ENCODE results near the gene PPP1R1C.

The PPP1R1C gene

DNA sequence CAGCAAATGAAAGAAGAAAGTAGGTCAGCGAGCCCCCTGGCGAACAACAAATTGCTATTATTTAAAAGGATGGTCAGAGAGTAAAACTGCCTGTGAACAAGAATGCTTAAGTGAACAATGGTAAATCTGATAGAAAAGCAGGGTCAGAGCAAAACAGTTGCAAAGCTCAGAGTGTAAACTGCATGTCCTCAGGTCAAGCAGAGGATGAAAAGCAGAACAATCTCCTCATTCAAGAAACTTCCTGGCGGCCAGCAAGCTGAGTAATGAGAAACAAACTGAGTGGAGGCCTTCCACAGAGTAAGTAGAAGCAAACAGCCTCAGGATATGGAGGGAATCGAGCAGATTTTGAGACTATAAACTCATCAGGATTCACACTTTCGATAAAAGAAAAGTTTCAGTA, 117.9 kb downstream of the PPP1R1C start:
- DNase-seq (ENCODE audit: low read depth in 2 of 2, low spot score in 1 of 2): no peak

DNA sequence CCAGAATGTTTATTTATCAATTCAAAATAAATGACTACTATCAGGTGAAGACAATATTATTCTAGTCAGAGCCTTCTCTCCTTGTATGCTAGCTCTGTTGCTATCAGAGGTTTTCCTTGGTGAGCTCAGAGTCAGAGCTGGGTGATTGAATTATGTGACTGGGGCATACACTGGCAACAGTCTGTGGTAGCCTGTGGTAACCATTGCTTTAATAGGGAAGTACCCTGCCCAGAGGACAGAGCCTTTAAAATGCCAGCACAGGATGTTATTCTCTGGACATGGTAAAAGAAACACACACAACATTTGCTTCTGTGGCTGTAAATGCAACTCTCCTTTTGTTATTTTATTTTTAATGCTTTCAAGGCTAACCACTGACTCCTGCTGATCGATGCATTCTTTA, 124.7 kb downstream of the PPP1R1C start:
- DNase-seq (ENCODE audit: low read depth in 2 of 2, low spot score in 1 of 2): no peak

DNA sequence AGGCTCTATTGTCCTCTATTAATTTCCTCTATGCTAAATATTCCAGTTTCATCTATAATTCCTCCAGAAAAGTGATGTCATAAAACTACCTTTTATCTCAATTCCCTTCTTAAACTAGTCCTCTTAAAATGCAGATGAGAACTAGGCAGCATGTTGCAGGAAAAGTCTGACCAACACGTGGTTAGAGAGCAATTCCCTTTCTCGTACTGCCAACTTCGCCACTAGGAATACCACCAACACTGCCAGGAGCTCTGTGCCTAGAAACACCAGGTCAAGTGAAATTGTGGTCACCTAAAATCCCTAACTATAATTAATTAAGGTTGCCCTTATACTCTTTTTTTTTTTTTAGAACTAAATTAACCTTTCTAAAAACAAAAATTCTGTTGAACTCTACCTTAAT, 127.7 kb downstream of the PPP1R1C start:
- no peak for DNase-seq (ENCODE audit: low read depth in 2 of 2, low spot score in 1 of 2)

DNA sequence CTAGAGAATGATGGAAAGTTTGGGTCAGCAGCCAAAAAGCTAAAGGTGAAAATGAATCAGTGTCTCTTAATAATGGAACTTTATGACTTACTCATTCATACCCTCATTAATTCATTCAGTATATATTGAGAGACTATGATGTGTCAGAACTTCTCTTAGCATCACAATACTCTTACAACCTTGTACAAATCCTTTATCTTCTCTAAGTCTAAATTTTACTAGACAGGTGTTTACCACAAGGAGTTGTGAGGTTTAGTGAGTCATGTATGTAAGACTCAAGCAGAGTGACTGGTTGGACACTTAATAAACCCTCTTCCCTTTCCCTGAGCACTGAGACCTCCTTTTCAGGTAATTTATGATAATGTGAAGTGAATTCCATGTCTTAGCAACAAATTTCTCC, 129.6 kb downstream of the PPP1R1C start:
- no peak for DNase-seq (ENCODE audit: low read depth in 2 of 2, low spot score in 1 of 2)

DNA sequence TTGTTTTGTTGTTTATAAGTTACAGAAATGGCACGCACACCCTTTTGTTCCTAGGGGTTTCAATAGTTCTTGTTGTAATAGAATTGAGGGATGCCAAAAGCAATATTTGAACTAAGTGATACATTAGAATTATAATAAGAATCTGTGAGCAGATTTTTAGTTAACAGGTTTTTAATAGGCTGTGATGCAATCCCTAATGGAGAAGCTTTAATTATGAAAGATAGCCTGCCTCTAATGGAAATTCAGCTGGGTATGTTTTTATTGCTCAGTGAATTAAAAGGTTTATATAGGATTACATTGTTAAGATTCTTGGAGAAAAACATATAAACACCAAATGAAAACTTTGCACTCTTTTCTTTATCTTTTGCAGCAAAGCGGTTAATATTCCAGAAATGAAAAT, 131.1 kb downstream of the PPP1R1C start:
- DNase-seq (ENCODE audit: low read depth in 2 of 2, low spot score in 1 of 2): no peak

DNA sequence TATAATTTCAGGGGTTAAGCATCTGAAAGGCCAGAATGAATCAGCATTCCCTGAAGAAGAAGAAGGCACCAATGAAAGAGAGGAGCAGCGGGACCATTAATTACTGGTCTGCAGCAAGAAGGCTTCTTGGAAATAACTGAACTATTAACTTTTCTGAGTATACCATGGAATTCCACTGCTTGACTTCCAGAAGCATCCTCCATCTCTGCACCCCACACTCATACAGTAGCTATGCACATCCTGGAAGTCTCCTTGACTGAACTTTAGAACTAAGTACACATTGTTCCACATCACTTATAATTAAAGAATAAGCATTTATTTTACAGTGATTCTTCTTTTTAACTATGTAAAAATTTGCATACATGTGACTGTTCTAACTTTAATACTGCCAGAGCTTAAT, 131.5 kb downstream of the PPP1R1C start:
- DNase-seq (ENCODE audit: low read depth in 2 of 2, low spot score in 1 of 2): no peak

DNA sequence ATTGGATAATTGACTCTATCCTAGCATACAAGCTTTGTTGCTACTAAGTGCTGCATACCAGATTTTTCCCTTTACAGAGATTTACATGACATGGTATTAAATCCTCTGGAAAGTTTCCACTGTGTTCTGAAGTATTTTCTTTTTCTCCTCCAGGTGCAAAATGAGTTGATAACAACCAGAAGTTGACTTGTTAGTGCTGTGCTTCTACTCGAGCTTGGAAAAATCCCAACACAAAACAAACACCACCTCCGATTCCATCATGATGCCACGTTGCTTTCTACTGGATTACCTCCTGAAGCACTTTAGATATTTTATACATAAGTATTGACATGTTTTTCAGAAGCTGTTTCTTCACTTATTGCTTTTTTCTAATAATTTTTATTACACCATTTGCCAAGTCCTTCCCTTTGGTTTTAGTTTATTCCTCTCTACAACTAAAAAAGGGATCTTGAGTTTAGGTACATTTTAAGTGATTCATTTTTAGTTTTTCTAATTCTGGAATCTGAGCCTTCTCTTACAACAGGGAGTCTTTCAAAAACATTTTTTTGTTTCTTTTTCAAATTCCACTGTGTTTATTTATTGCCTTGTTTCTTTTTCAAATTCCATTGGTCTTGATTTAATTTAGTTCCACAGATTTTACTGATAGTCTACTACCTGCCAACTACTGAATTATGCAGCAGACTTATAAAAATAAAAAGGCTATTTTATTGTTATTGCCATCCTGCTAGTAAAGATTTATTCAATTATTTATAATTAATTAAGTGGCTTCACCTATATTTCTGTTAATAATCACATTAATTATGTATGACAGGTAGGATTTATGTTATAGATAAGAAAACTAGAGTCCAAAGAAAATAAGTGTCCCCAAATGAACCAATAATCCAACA, 143.4 kb downstream of the PPP1R1C start:
- DNase-seq (ENCODE audit: low read depth in 2 of 2, low spot score in 1 of 2): no peak

DNA sequence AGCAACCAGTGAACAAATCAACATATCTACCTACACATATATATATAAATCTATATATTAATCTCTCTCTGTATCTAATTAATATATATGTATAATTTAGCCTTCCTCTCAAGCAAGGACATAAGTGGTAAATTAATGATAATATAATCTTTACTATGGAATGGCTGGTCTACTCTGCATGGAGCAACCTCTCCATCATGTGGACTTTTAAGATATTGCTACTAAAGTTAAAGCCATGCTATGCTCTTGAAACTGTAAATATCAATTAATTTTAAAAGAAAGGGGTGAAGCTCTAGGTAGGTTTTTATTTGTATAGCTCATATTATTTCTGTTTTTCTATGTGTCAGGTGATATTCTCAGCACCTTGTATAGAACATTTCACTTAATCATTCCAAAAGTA, 147.0 kb downstream of the PPP1R1C start:
- no peak for DNase-seq (ENCODE audit: low read depth in 2 of 2, low spot score in 1 of 2)

DNA sequence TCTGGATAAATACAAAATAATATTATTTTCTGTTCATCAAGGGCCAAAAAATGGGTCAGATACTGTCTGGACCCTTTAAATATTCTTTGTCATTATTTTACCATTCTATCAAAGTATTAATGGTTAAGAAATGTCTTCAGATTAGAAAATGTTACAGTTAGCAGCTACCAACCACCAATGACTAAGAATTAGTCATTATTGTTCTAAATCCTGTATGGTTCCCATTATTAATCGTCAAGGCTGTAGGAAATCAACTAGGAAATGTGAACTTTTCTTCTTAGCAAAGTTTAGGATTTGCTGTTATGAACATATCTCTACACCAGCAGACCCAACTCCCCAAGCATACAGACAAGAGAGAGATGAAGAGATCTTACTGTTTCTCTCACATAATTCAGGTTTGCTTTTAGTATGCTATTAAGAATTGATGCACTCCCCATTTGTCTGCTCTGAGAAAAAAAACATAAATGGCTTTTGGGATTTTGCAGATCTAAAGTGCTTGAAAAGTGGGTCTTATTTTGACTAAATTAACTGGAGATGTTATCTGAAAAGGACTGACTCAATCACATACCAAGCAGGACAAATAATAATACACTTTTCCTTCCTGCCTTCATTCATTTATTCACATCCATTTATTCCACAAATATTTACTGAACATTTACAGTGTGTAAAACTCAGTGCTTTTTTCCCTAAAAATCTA, 147.7 kb downstream of the PPP1R1C start:
- DNase-seq (ENCODE audit: low read depth in 2 of 2, low spot score in 1 of 2): no peak

DNA sequence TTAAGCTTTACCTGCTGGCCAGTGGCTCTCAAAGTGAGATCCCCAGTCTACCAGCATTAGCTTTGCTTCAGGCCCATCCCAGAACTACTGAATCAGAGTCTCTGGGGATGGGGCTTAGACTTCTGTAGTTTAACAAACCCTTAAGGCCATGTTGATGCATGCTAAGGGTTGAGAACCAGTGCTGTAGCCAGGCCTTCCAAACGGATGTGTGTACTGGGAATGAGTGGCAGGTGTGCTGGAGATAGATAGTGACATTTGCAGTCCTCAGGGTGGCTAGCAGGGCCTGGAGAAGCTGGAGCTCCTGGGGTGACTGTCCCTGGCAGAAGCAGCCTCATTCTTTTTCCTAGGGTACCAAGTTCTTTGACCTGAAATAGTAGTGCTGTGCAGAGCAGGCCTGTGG, 148.5 kb downstream of the PPP1R1C start:
- DNase-seq (ENCODE audit: low read depth in 2 of 2, low spot score in 1 of 2): no peak

DNA sequence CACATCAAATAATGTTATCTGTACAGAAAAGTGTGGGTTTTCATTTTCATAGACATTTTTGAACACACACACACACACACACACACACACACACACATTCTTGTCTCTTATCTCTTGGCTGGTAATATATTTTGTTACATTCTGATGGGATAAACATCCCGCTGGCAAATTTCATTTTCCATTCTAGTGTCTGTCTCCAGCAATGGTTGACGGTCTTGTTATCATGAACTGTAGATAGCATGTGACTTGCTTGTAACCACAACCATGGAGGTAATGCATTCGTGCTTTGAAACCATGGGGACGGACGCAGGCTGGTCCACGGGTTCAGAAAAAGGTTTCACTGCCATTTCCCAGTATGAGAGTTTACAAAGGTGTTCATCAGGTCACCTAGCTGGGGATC, 156.4 kb downstream of the PPP1R1C start:
- no peak for DNase-seq (ENCODE audit: low read depth in 2 of 2, low spot score in 1 of 2)

DNA sequence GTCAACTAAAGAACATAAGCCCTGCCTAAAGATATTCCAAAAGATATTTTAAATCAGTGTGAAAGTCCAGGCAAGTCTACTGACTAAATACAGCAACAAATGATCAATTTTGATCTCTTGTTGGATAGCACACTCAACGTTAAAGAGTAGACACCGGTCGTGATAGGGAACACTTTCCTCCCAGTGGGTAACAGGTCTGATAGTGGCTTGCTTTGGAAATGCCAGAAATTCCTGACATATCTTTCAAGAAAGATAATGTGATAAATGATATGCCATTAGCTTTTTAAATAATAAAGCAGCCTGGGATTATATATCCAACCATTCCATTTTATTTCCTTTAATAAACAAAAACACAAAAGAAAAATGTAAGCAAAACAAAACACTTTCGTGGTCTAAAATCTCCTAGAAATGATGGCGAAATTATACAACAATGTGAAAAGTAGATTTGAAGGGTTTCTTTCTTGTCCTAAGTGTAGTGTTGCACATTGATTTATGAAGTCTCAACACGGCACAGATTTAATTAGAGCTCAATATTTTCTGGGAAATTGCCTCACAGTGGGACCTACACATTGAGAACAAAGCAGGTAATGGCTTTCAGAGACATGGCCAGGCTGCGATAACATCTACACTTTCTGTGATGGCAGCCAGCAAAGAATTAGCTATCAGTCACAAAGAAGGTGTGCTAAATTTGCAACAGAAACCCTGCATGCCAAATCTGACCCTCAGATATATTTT, 158.6 kb downstream of the PPP1R1C start:
- DNase-seq (ENCODE audit: low read depth in 2 of 2, low spot score in 1 of 2): no peak

DNA sequence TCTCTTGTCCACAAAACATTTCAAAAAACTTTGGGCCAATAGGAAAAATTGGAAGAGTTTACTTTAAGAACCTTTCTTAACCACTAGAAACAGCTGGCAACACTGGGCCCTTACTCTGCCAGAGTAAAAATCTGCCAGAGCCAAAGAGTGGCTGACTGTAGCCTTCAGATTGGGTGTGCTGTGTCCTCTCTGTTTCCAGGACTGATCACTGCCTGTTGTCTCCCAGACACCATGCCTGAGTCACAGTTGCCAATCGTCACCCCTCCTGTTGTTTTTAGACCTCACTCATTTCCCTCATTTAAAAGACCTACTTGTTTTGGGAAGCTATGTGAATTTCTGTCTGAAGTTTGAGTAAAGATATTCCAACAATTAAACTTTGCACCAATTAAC, 159.1 kb downstream of the PPP1R1C start:
- no peak for DNase-seq (ENCODE audit: low read depth in 2 of 2, low spot score in 1 of 2)

DNA sequence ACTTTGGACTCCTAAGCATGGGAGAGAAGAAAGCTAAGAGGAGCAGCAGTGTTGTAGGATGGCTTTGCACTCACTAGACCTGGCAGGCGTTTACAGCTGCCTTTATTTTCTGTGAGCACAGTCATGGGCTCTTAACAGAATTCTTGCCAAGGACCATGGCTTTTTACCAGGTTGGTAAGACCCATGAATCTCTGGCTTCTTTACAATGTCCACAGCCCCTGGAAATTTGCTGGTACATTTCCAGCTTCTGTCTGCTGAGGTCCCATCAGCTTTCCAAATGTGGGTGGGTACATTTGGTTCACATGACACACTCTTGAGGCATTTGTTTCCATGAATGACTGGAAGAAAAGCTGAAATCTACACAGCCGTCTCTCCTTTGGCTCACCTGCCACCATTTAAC, 162.7 kb downstream of the PPP1R1C start:
- DNase-seq (ENCODE audit: low read depth in 2 of 2, low spot score in 1 of 2): no peak

DNA sequence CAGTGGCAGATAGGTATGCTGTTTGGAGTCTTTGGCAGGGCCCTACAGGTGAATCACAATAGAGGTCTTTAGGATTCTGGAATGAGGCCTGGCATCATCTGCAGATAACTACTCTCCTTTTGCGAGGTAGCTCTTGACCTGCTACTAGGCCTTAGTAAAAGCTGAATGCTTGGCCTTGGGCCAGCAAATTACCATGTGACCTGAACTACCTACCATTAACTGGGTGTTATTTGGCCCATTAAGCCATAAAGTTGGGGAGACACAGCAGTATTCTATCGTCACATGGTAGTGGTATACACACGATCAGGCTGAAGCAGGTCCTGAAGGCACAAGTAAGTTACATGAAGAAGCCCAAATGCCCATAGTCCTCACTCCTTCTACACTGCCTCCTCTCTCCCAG, 178.2 kb downstream of the PPP1R1C start:
- no peak for DNase-seq (ENCODE audit: low read depth in 2 of 2, low spot score in 1 of 2)

DNA sequence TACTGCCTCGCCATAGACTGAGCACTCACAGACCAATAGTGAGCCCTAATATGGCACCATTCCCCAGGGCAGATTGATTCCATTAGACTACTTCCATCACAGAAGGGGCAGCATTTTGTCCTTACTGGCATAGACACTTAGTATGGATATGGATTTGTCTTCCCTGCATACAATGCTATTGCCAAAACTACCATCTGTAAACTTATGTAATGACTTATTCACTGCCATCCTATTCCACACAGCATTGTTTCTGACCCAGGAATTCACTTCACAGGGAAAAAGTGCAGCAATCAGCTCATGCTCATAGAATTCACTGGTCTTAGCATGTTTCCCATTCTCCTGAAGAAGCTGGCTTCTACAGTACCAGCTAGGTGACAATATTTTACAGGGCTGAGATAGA, 179.0 kb downstream of the PPP1R1C start:
- no peak for DNase-seq (ENCODE audit: low read depth in 2 of 2, low spot score in 1 of 2)

DNA sequence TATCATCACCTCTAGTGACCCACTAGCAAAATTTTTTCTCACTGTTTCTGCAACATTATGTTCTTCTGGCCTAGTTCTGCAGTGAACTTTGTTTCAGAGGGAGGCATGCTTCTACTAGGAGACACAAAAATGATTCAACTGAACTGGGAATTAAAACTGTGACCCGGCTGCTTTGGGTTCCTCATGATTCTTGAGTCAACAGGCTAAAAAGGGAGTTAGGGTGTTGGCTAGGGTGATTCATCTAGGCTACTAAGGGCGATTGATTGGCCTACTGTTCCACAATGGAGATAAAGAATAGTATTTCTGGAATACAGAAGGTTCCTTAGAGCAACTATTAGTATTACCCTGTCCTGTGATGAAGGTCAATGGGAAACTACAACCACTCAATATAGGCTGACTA, 179.5 kb downstream of the PPP1R1C start:
- no peak for DNase-seq (ENCODE audit: low read depth in 2 of 2, low spot score in 1 of 2)

DNA sequence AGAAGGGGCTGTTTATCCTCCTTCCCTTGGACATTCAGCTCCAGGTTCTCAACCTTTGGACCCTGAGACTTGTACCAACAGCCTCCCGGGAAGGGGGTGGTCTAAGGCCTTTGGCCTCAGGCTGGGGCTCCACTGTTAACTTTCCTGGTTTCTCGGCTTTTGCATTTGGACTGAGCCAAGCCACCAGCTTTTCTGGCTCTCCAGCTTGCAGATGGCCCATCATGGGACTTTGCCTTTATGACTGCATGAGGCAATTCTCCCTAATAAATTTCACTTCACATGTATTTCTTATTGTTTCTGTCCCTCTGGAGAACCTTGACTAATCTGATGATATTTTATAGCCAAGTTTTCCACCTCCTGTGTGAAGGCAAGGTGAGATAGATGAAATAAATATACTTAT, 180.8 kb downstream of the PPP1R1C start:
- DNase-seq (ENCODE audit: low read depth in 2 of 2, low spot score in 1 of 2): no peak

DNA sequence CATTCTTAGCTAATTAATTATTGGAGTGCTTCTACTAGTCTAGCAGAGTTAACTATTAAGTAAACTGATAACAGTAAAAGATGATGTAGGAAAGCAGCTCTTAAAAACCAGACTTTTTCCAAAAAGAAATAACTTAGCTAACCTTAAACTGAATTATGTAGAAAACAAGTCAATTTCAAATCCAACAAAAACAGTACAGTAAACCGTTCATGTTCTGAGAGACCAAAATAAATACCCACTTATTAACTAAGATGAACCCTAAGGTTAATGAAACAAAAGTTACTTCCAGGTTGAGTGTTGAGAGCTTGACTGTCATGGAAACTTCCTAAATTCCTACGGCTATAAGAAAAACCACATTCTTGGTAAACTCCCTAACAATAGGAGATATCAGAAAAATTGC, 181.2 kb downstream of the PPP1R1C start:
- DNase-seq (ENCODE audit: low read depth in 2 of 2, low spot score in 1 of 2): no peak

All from stimulated activated CD8-positive, alpha-beta memory T cell treated with anti-CD3 and anti-CD28 coated beads, Interleukin-4, amount 100 ng/mL, for 1 hour (primary cell).